ENCODE measurements around the gene PATJ.

DNA sequence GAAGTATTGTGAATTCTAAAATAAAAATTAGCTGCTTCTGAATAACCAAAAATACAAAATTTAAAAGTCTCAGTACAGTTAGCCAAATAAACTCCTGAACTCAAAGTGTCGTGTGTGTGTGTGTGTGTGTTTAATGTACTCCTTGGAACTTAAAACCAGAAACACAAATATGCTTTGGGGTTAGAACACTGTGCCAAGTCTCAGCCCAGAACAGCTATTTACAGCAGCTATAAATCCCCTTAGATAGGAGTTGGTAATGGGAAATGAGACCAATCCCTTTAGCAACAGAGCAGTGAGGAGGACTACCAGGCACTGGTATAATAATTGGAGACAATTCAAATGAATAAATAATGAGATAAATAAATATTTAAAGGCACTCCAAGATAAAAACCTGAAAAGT is 83.1 kb downstream of the PATJ start:
- no peak for TF ChIP-seq POLR2AphosphoS5 (IDR thresholded peaks at IDR 0.05)
- TF ChIP-seq, protein P1, sequence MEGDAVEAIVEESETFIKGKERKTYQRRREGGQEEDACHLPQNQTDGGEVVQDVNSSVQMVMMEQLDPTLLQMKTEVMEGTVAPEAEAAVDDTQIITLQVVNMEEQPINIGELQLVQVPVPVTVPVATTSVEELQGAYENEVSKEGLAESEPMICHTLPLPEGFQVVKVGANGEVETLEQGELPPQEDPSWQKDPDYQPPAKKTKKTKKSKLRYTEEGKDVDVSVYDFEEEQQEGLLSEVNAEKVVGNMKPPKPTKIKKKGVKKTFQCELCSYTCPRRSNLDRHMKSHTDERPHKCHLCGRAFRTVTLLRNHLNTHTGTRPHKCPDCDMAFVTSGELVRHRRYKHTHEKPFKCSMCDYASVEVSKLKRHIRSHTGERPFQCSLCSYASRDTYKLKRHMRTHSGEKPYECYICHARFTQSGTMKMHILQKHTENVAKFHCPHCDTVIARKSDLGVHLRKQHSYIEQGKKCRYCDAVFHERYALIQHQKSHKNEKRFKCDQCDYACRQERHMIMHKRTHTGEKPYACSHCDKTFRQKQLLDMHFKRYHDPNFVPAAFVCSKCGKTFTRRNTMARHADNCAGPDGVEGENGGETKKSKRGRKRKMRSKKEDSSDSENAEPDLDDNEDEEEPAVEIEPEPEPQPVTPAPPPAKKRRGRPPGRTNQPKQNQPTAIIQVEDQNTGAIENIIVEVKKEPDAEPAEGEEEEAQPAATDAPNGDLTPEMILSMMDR (IDR thresholded peaks at IDR 0.05 in 8 of 11, conservative IDR thresholded peaks at IDR 0.05 in 3 of 11), result no peak
